ENCODE measurements around the gene ERCC5. TPM values are rescaled to one million over a fixed set of nuclear protein-coding genes. Genes with fewer than 3 reads are reported as not detected.

ERCC5 gene
- total and polyA plus RNA-seq, 2 experiments from 2014 or later, result 31.3 to 58.7 TPM

- DNase-seq (ENCODE audit: low spot score), result no peak
- Histone ChIP-seq H3K36me3 (replicated peaks; ENCODE audit: insufficient read depth, low read depth) (no peaks in the 10 kb centered on the region), H3K27ac (no peak overlapping the region), H3K9me3 (ENCODE audit: low read depth) (no peaks in the 10 kb centered on the region), H3K4me3 (no peak overlapping the region), H2AFZ (no peak overlapping the region), H3K79me2 (peaks cover 31% of the 10 kb centered on the region), H3K27me3 (no peaks in the 10 kb centered on the region), H4K20me1 (ENCODE audit: insufficient read depth, poor library complexity, severe bottlenecking) (no peaks in the 10 kb centered on the region), H3K4me1 (ENCODE audit: insufficient read depth) (no peaks in the 10 kb centered on the region), H3K4me2 (no peak overlapping the region), H3K9me2 (replicated peaks; ENCODE audit: insufficient read depth) (no peaks in the 10 kb centered on the region)
- 92% methylated on average over 5 of the region's 5 CpGs for WGBS (ENCODE audit: low lambda C conversion rate, missing lambda C conversion rate)
- TF ChIP-seq CTCF (IDR thresholded peaks at IDR 0.05; ENCODE audit: poor library complexity) (no peak), EZH2 (IDR thresholded peaks at IDR 0.05; ENCODE audit: borderline replicate concordance) (no peak), EZH2phosphoT487 (IDR thresholded peaks at IDR 0.05; ENCODE audit: low read depth, severe bottlenecking, unreplicated experiment) (no peak)
Observed at GRCh38 chr13:102815788-102816187, 30.0 kb upstream of the ERCC5 start.

GRCh38 chr13:102816708-102817107 lies 29.1 kb upstream of the ERCC5 start:
- Histone ChIP-seq H4K20me1 (ENCODE audit: insufficient read depth, poor library complexity, severe bottlenecking) (no peaks in the 10 kb centered on the region), H3K9me2 (replicated peaks; ENCODE audit: insufficient read depth) (no peaks in the 10 kb centered on the region), H3K9me3 (ENCODE audit: low read depth) (no peaks in the 10 kb centered on the region), H3K36me3 (replicated peaks; ENCODE audit: insufficient read depth, low read depth) (no peaks in the 10 kb centered on the region), H3K79me2 (peaks cover 22% of the 10 kb centered on the region), H3K27ac (no peak overlapping the region), H3K4me1 (ENCODE audit: insufficient read depth) (no peaks in the 10 kb centered on the region), H3K27me3 (no peaks in the 10 kb centered on the region), H2AFZ (no peak overlapping the region), H3K4me2 (no peak overlapping the region), H3K4me3 (no peak overlapping the region)
- 87% methylated on average over 4 of the region's 4 CpGs for WGBS (ENCODE audit: low lambda C conversion rate, missing lambda C conversion rate)
- no peak for TF ChIP-seq CTCF (IDR thresholded peaks at IDR 0.05; ENCODE audit: poor library complexity)
- TF ChIP-seq EZH2 (IDR thresholded peaks at IDR 0.05; ENCODE audit: borderline replicate concordance), result no peak
- no peak for TF ChIP-seq EZH2phosphoT487 (IDR thresholded peaks at IDR 0.05; ENCODE audit: low read depth, severe bottlenecking, unreplicated experiment)
- DNase-seq (ENCODE audit: low spot score), result no peak

- no peaks in the 10 kb centered on the region for H3K9me3 ChIP-seq (ENCODE audit: low read depth)
- no peak overlapping the region for H3K4me3 ChIP-seq
- DNase-seq (ENCODE audit: low spot score), result no peak
- H3K27me3 ChIP-seq, result no peaks in the 10 kb centered on the region
- H3K4me2 ChIP-seq, result no peak overlapping the region
- no peaks in the 10 kb centered on the region for H3K36me3 ChIP-seq (replicated peaks; ENCODE audit: insufficient read depth, low read depth)
- H3K4me1 ChIP-seq (ENCODE audit: insufficient read depth), result no peaks in the 10 kb centered on the region
- H3K27ac ChIP-seq, result no peak overlapping the region
- WGBS (ENCODE audit: low lambda C conversion rate, missing lambda C conversion rate), result 93% methylated on average over 1 of the region's 1 CpG
- no peak overlapping the region for H2AFZ ChIP-seq
- H3K79me2 ChIP-seq, result peaks cover 18% of the 10 kb centered on the region
- no peaks in the 10 kb centered on the region for H3K9me2 ChIP-seq (replicated peaks; ENCODE audit: insufficient read depth)
- H4K20me1 ChIP-seq (ENCODE audit: insufficient read depth, poor library complexity, severe bottlenecking), result no peaks in the 10 kb centered on the region
- TF ChIP-seq EZH2 (IDR thresholded peaks at IDR 0.05; ENCODE audit: borderline replicate concordance), result no peak
- no peak for TF ChIP-seq CTCF (IDR thresholded peaks at IDR 0.05; ENCODE audit: poor library complexity)
Observed at GRCh38 chr13:102817241-102817640, 28.6 kb upstream of the ERCC5 start.

- no peak overlapping the region for H2AFZ ChIP-seq
- DNase-seq (ENCODE audit: low spot score), result no peak
- H3K9me3 ChIP-seq (ENCODE audit: low read depth), result no peaks in the 10 kb centered on the region
- H3K36me3 ChIP-seq (replicated peaks; ENCODE audit: insufficient read depth, low read depth), result no peaks in the 10 kb centered on the region
- H3K27ac ChIP-seq, result peak overlapping the region; percentile 0
- H3K9me2 ChIP-seq (replicated peaks; ENCODE audit: insufficient read depth), result no peaks in the 10 kb centered on the region
- no peak overlapping the region for H3K4me2 ChIP-seq
- no peak overlapping the region for H3K4me3 ChIP-seq
- TF ChIP-seq CTCF (IDR thresholded peaks at IDR 0.05; ENCODE audit: poor library complexity) (no peak), EZH2 (IDR thresholded peaks at IDR 0.05; ENCODE audit: borderline replicate concordance) (no peak), EZH2phosphoT487 (IDR thresholded peaks at IDR 0.05; ENCODE audit: low read depth, severe bottlenecking, unreplicated experiment) (no peak)
- no peaks in the 10 kb centered on the region for H4K20me1 ChIP-seq (ENCODE audit: insufficient read depth, poor library complexity, severe bottlenecking)
- H3K4me1 ChIP-seq (ENCODE audit: insufficient read depth), result no peaks in the 10 kb centered on the region
- no peaks in the 10 kb centered on the region for H3K27me3 ChIP-seq
- H3K79me2 ChIP-seq, result peaks cover 13% of the 10 kb centered on the region
Observed at GRCh38 chr13:102817907-102818306, 27.9 kb upstream of the ERCC5 start.
